Thyroid gland (tissue), 4 donors: ENCODE measurements around the gene CNTN5. TPM values are rescaled to one million over a fixed set of nuclear protein-coding genes. Genes with fewer than 3 reads are reported as not detected.

Experiments used
- DNase-seq, 2 donors: peaks; one replicate each; pipeline ENCODE4 v3.0.0-alpha.2; 2019
- H3K27ac ChIP-seq, 3 donors: fragments of 200-600 bp; sonication (generic); 1 replicate in 2 of 3; 2 replicates in 1 of 3; pipeline ENCODE4 v1.5.1; 2016 to 2019; ENCODE audit warnings: mild to moderate bottlenecking in 1 of 3, moderate library complexity in 1 of 3
- H3K27me3 ChIP-seq: fragments of 200-600 bp; sonication (generic); one replicate; pipeline ENCODE4 v1.5.1; 2019
- H3K36me3 ChIP-seq, 2 donors: fragments of 200-600 bp; sonication (generic); one replicate each; pipeline ENCODE4 v1.5.1; 2016 to 2019
- H3K4me1 ChIP-seq, 2 donors: fragments of 200-600 bp; sonication (generic); one replicate each; pipeline ENCODE4 v1.5.1; 2017 to 2019
- H3K4me3 ChIP-seq, 3 donors: fragments of 200-600 bp; sonication (generic); replicated peaks in 1 of 3; 1 replicate in 2 of 3; 2 replicates in 1 of 3; pipeline ENCODE4 v1.5.1; 2016; ENCODE audit warnings: mild to moderate bottlenecking in 1 of 3
- H3K9me3 ChIP-seq: fragments of 200-600 bp; sonication (generic); one replicate; pipeline ENCODE4 v1.5.1; 2017
- POLR2A ChIP-seq, 2 donors: fragments of 450-650 bp; IDR thresholded peaks; one replicate each; pipeline ENCODE4 v1.6.1; 2017; ENCODE audit warnings: antibody characterized with exemption in 2 of 2, mild to moderate bottlenecking in 2 of 2, moderate library complexity in 1 of 2
- WGBS, 2 donors: methylation state at CpG; one replicate each; pipeline ENCODE4 v1.1.5; 2017; 5-methylcytosine and 5-hydroxymethylcytosine counted together
- intact Hi-C: fragments of 100-400 bp; cut with DNase I; formaldehyde crosslinking; loops from one replicate; pipeline ENCODE4 v1.15.1; 2023
- total RNA-seq, 4 donors: library from RNA; depleted of rRNA; stranded (reverse); fragments of >200 nt; gene quantifications; one replicate each; pipeline ENCODE4 v1.2.3, GENCODE V29; 2016
- TF ChIP-seq, protein P1 (sequence below), 6 experiments: fragments of 200-600 bp in 3 of 6; fragments of 450-650 bp in 3 of 6; sonication (generic) in 3 of 6; IDR thresholded peaks; one replicate each; pipeline ENCODE4 v1.5.1; 2016 to 2019; ENCODE audit warnings: antibody characterized with exemption in 6 of 6, mild to moderate bottlenecking in 2 of 6, inconsistent platforms in 1 of 6, moderate library complexity in 1 of 6

The CNTN5 gene
- total RNA-seq, 4 donors from 2014 or later: 1.9 to 14.3 (median 12.0) TPM

DNA sequence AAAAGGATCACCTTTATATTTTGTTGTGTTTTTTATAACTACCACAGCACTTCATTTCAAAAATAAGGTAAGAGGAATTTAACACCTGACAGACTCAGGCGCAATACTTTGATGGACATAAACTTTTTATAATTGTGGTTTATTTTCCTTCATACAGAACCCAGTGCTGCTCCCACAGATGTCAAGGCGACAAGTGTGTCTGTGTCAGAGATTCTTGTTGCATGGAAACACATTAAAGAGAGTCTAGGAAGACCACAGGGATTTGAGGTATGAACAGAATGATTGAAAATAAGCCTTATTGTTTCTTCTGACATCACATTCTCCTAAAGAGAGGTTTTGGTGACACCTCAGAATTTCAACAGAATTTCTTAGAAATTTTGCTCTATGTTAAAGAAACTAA is 1287.5 kb downstream of the CNTN5 start:
- TF ChIP-seq, protein P1, sequence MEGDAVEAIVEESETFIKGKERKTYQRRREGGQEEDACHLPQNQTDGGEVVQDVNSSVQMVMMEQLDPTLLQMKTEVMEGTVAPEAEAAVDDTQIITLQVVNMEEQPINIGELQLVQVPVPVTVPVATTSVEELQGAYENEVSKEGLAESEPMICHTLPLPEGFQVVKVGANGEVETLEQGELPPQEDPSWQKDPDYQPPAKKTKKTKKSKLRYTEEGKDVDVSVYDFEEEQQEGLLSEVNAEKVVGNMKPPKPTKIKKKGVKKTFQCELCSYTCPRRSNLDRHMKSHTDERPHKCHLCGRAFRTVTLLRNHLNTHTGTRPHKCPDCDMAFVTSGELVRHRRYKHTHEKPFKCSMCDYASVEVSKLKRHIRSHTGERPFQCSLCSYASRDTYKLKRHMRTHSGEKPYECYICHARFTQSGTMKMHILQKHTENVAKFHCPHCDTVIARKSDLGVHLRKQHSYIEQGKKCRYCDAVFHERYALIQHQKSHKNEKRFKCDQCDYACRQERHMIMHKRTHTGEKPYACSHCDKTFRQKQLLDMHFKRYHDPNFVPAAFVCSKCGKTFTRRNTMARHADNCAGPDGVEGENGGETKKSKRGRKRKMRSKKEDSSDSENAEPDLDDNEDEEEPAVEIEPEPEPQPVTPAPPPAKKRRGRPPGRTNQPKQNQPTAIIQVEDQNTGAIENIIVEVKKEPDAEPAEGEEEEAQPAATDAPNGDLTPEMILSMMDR (IDR thresholded peaks at IDR 0.05): no peak
- TF ChIP-seq POLR2A (IDR thresholded peaks at IDR 0.05): no peak
- intact Hi-C loops: no loop called here
- no peaks in the 10 kb centered on the region for H3K36me3 ChIP-seq
- H3K9me3 ChIP-seq: no peaks in the 10 kb centered on the region
- no peak overlapping the region for H3K4me3 ChIP-seq
- no peak for DNase-seq
- WGBS, 2 donors: 93 to 97% methylated on average over 2 of the region's 2 CpGs
- no peaks in the 10 kb centered on the region for H3K27me3 ChIP-seq
- H3K4me1 ChIP-seq: no peaks in the 10 kb centered on the region
- H3K27ac ChIP-seq: no peak overlapping the region

- DNase-seq: no peak
- WGBS, 2 donors: 95 to 98% methylated on average over 1 of the region's 1 CpG
- no peaks in the 10 kb centered on the region for H3K36me3 ChIP-seq
- H3K27me3 ChIP-seq: no peaks in the 10 kb centered on the region
- no peaks in the 10 kb centered on the region for H3K4me1 ChIP-seq
- H3K4me3 ChIP-seq: no peak overlapping the region
- intact Hi-C loops: no loop called here
- no peak overlapping the region for H3K27ac ChIP-seq
- no peaks in the 10 kb centered on the region for H3K9me3 ChIP-seq
- TF ChIP-seq POLR2A (IDR thresholded peaks at IDR 0.05): no peak
- TF ChIP-seq, protein P1 (IDR thresholded peaks at IDR 0.05): no peak
These were observed 1295.2 kb downstream of the CNTN5 start for GRCh38 chr11:100315946-100316345.

DNA sequence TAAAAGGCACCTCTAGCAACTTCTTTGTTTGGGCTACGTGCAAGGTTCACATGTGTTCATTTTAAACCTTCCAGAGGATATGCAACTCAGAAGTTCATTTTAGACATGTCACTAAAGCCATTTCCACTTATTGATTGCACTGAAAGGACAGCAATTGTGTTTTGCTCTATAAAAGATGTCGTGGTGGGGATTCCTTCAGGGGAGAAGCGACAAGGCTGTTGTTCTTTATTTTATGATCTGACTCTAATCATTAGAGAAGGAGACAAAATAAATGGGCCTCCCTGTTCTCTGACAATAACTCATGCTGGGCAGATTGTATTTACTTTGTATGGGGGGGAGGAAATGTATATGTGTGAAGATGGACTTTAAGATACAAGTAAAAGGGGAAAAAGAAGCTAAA is 1296.2 kb downstream of the CNTN5 start:
- Histone ChIP-seq H3K36me3 (no peaks in the 10 kb centered on the region), H3K27ac (no peak overlapping the region), H3K4me3 (no peak overlapping the region), H3K4me1 (no peaks in the 10 kb centered on the region), H3K9me3 (no peaks in the 10 kb centered on the region), H3K27me3 (no peaks in the 10 kb centered on the region)
- no peak for DNase-seq
- TF ChIP-seq, protein P1 (IDR thresholded peaks at IDR 0.05): no peak
- no peak for TF ChIP-seq POLR2A (IDR thresholded peaks at IDR 0.05)
- intact Hi-C loops: no loop called here
- WGBS, 2 donors: 67 to 76% methylated on average over 3 of the region's 3 CpGs

DNA sequence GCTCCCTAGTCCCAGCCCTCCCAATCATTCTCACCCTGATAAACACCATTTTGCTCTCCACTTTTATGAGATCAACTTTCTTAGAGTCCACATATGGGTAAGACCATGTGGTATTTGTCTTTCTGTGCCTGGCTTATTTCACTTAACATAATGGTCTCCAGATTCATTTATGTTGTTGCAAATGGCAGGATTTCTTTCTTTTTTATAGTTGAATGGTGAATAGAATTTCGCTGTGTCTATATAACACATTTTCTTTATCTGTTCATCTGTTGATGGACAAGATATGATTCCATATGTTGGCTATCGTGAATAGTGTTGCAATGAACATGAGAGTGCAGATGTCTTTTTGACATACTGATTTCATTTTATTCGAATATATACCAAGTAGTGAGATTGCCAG is 1298.9 kb downstream of the CNTN5 start:
- Histone ChIP-seq H3K4me3 (no peak overlapping the region), H3K9me3 (no peaks in the 10 kb centered on the region), H3K4me1 (no peaks in the 10 kb centered on the region), H3K27me3 (no peaks in the 10 kb centered on the region), H3K36me3 (no peaks in the 10 kb centered on the region), H3K27ac (no peak overlapping the region)
- TF ChIP-seq, protein P1 (IDR thresholded peaks at IDR 0.05): no peak
- TF ChIP-seq POLR2A (IDR thresholded peaks at IDR 0.05): no peak
- 87 to 94% methylated on average over 3 of the region's 3 CpGs for WGBS, 2 donors
- no peak for DNase-seq
- intact Hi-C loops: no loop called here

GRCh38 chr11:100328626-100329340 is 1308.0 kb downstream of the CNTN5 start:
- no peaks in the 10 kb centered on the region for H3K36me3 ChIP-seq
- intact Hi-C loops: no loop called here
- H3K4me3 ChIP-seq: no peak overlapping the region
- 58 to 69% methylated on average over 4 of the region's 4 CpGs for WGBS, 2 donors
- no peaks in the 10 kb centered on the region for H3K9me3 ChIP-seq
- no peak overlapping the region for H3K27ac ChIP-seq
- no peak for TF ChIP-seq POLR2A (IDR thresholded peaks at IDR 0.05)
- TF ChIP-seq, protein P1 (IDR thresholded peaks at IDR 0.05): peak in 3 of 6 experiments; percentile 7 to 37 (median 11)
- H3K27me3 ChIP-seq: no peaks in the 10 kb centered on the region
- no peak for DNase-seq
- no peaks in the 10 kb centered on the region for H3K4me1 ChIP-seq
